GM23248 (cell line): ENCODE data around the gene TP53I13. TPM values are rescaled to one million over a fixed set of nuclear protein-coding genes. Genes with fewer than 3 reads are reported as not detected.

Experiments
- DNase-seq: peaks from one replicate; pipeline ENCODE4 v3.0.0-alpha.2; 2015
- H2AFZ ChIP-seq: fragments of 200-600 bp; sonication (generic); 2 replicates; pipeline ENCODE4 v1.6.1; 2016; ENCODE audit warnings: antibody characterized with exemption
- H3F3A ChIP-seq: fragments of 200-600 bp; sonication (generic); 2 replicates; pipeline ENCODE4 v1.6.1; 2016; ENCODE audit warnings: mild to moderate bottlenecking, antibody characterized with exemption, mixed run types; ENCODE audit not compliant: insufficient read depth
- H3K27ac ChIP-seq: fragments of 200-600 bp; sonication (generic); 2 replicates; pipeline ENCODE4 v1.5.1; 2016; ENCODE audit warnings: mild to moderate bottlenecking
- H3K27me3 ChIP-seq: fragments of 200-600 bp; sonication (generic); replicated peaks from 2 replicates; pipeline ENCODE4 v1.6.1; 2016; ENCODE audit warnings: mild to moderate bottlenecking; ENCODE audit not compliant: insufficient read depth
- H3K36me3 ChIP-seq: fragments of 200-600 bp; sonication (generic); 2 replicates; pipeline ENCODE4 v1.6.1; 2016; ENCODE audit warnings: low read depth, mild to moderate bottlenecking
- H3K4me1 ChIP-seq: fragments of 200-600 bp; sonication (generic); 2 replicates; pipeline ENCODE4 v1.6.1; 2016; ENCODE audit warnings: mild to moderate bottlenecking; ENCODE audit not compliant: insufficient read depth
- H3K4me2 ChIP-seq: fragments of 200-600 bp; sonication (generic); one replicate; pipeline ENCODE4 v1.6.1; 2016; ENCODE audit warnings: mild to moderate bottlenecking; ENCODE audit not compliant: unreplicated experiment
- H3K4me3 ChIP-seq: fragments of 200-600 bp; sonication (generic); 2 replicates; pipeline ENCODE4 v1.5.1; 2016; ENCODE audit warnings: mild to moderate bottlenecking
- H3K79me2 ChIP-seq: fragments of 200-600 bp; sonication (generic); 2 replicates; pipeline ENCODE4 v1.6.1; 2016; ENCODE audit warnings: mild to moderate bottlenecking; ENCODE audit not compliant: insufficient read depth
- H3K9ac ChIP-seq: fragments of 200-600 bp; sonication (generic); 2 replicates; pipeline ENCODE4 v1.6.1; 2016; ENCODE audit warnings: mild to moderate bottlenecking
- H3K9me2 ChIP-seq: fragments of 200-600 bp; sonication (generic); 2 replicates; pipeline ENCODE4 v1.6.1; 2016; ENCODE audit warnings: mixed run types, mild to moderate bottlenecking, moderate library complexity; ENCODE audit not compliant: insufficient read depth
- H3K9me3 ChIP-seq: fragments of 200-600 bp; sonication (generic); one replicate; pipeline ENCODE4 v1.6.1; 2017; ENCODE audit warnings: low read depth
- H4K20me1 ChIP-seq: fragments of 200-600 bp; sonication (generic); 2 replicates; pipeline ENCODE4 v1.6.0; 2016; ENCODE audit not compliant: insufficient read depth
- EZH2 ChIP-seq: fragments of 200-600 bp; sonication (generic); IDR thresholded peaks from 2 replicates; pipeline ENCODE4 v1.6.1; 2018; ENCODE audit warnings: antibody characterized with exemption, mild to moderate bottlenecking; ENCODE audit not compliant: insufficient read depth, poor library complexity, severe bottlenecking
- EZH2phosphoT487 ChIP-seq: fragments of 200-600 bp; sonication (generic); IDR thresholded peaks from 2 replicates; pipeline ENCODE4 v1.6.1; 2018; ENCODE audit warnings: antibody characterized with exemption, moderate library complexity, mild to moderate bottlenecking, low read depth; ENCODE audit not compliant: insufficient read depth
- WGBS, 2 experiments: methylation state at CpG; one replicate each; pipeline ENCODE4 v1.1.6; 2015 to 2017; ENCODE audit warnings: low lambda C conversion rate in 2 of 2, low coverage in 1 of 2; ENCODE audit errors: missing lambda C conversion rate in 2 of 2; 5-methylcytosine and 5-hydroxymethylcytosine counted together
- in situ Hi-C: fragments of 300-500 bp; cut with MboI; formaldehyde crosslinking; loops from 2 replicates; pipeline ENCODE4 v1.15.0; 2020
- polyA plus RNA-seq: library from polyadenylated mRNA; unstranded; fragments of >200 nt; fragmentation: Nextera tagmentation; extraction: Ambion mirVana; gene quantifications from 2 replicates; pipeline ENCODE4 v1.2.1, GENCODE V29; 2016
- total RNA-seq: library from RNA; depleted of rRNA; stranded (reverse); fragments of >200 nt; shearing (Covaris generic); gene quantifications from 2 replicates; pipeline ENCODE4 v1.2.3, GENCODE V29; 2014

TP53I13 gene
- total and polyA plus RNA-seq, 2 experiments from 2014 or later = 37.3 to 67.2 TPM

- H3K4me1 ChIP-seq = peaks cover 30% of the 10 kb centered on the region
- no peak for TF ChIP-seq EZH2phosphoT487
- TF ChIP-seq EZH2 = no peak
- peak within 1 kb of the TSS; percentile 94 for H3K4me3 ChIP-seq
- H3K27ac ChIP-seq = peak within 1 kb of the TSS; percentile 56
- H3K9me2 ChIP-seq = no peaks in the 10 kb centered on the region
- H3K4me2 ChIP-seq = peak within 1 kb of the TSS; percentile 95
- peak; percentile 96 for DNase-seq
- in situ Hi-C loops = no loop called here
- H3F3A ChIP-seq = peaks cover 16% of the 10 kb centered on the region; the same call in 1 of the 2 replicates
- peak within 1 kb of the TSS; percentile 81 for H3K9ac ChIP-seq
- peak within 1 kb of the TSS; percentile 79 for H2AFZ ChIP-seq
- WGBS, 2 experiments = 9 to 11% methylated on average over 32 to 35 of the region's 70 CpGs
- no peaks in the 10 kb centered on the region for H3K27me3 ChIP-seq
- no peaks in the 10 kb centered on the region for H4K20me1 ChIP-seq
- peaks cover 41% of the 10 kb centered on the region for H3K79me2 ChIP-seq
- H3K36me3 ChIP-seq = no peaks in the 10 kb centered on the region
- H3K9me3 ChIP-seq = no peaks in the 10 kb centered on the region
Measured at GRCh38 chr17:29589524-29590410, 21.3 kb downstream of the TP53I13 start, which contains the start of gene GIT1. Gene GIT1 (minus strand): TSS chr17:29589648. CDS start chr17:29589378, 270 bp downstream.

GRCh38 chr17:29590411-29591145 lies 22.1 kb downstream of the TP53I13 start:
- no peak for TF ChIP-seq EZH2
- TF ChIP-seq EZH2phosphoT487 = no peak
- Histone ChIP-seq H4K20me1 (no peaks in the 10 kb centered on the region), H3K27me3 (no peaks in the 10 kb centered on the region), H3K27ac (peak overlapping the region; percentile 56), H3F3A (peaks cover 20% of the 10 kb centered on the region; the same call in 1 of the 2 replicates), H3K9me2 (no peaks in the 10 kb centered on the region), H2AFZ (peak overlapping the region; percentile 79), H3K4me2 (peak overlapping the region; percentile 63), H3K9me3 (no peaks in the 10 kb centered on the region), H3K36me3 (no peaks in the 10 kb centered on the region), H3K9ac (peak overlapping the region; percentile 61; the same call in 1 of the 2 replicates), H3K79me2 (peaks cover 33% of the 10 kb centered on the region), H3K4me1 (peaks cover 30% of the 10 kb centered on the region), H3K4me3 (peak overlapping the region; percentile 66)
- in situ Hi-C loops = no loop called here
- peak; percentile 87 for DNase-seq
- 17 to 22% methylated on average over 25 to 30 of the region's 30 CpGs for WGBS, 2 experiments

- DNase-seq = peak; percentile 77
- Histone ChIP-seq H2AFZ (peak overlapping the region; percentile 79), H3K4me3 (peak overlapping the region; percentile 66)
Measured at GRCh38 chr17:29591146-29591736, 22.7 kb downstream of the TP53I13 start.

More at GRCh38 chr17:29591146-29591736, 22.7 kb downstream of the TP53I13 start:
- peaks cover 20% of the 10 kb centered on the region; the same call in 1 of the 2 replicates for H3F3A ChIP-seq
- TF ChIP-seq EZH2 = no peak
- TF ChIP-seq EZH2phosphoT487 = no peak
- H3K9me3 ChIP-seq = no peaks in the 10 kb centered on the region
- H3K79me2 ChIP-seq = peaks cover 26% of the 10 kb centered on the region
- no peaks in the 10 kb centered on the region for H3K36me3 ChIP-seq
- H3K27ac ChIP-seq = peak overlapping the region; percentile 56
- H3K4me1 ChIP-seq = peaks cover 30% of the 10 kb centered on the region
- H3K9me2 ChIP-seq = no peaks in the 10 kb centered on the region
- whole genome bisulfite sequencing, 2 experiments = 1 to 4% methylated on average over 19 to 24 of the region's 31 CpGs
- no peaks in the 10 kb centered on the region for H4K20me1 ChIP-seq
- peak overlapping the region; percentile 63 for H3K4me2 ChIP-seq
- H3K9ac ChIP-seq = peak overlapping the region; percentile 32; the same call in 1 of the 2 replicates
- in situ Hi-C loops = no loop called here
- H3K27me3 ChIP-seq = no peaks in the 10 kb centered on the region
